ENCODE data around the gene MACROD2.

DNA sequence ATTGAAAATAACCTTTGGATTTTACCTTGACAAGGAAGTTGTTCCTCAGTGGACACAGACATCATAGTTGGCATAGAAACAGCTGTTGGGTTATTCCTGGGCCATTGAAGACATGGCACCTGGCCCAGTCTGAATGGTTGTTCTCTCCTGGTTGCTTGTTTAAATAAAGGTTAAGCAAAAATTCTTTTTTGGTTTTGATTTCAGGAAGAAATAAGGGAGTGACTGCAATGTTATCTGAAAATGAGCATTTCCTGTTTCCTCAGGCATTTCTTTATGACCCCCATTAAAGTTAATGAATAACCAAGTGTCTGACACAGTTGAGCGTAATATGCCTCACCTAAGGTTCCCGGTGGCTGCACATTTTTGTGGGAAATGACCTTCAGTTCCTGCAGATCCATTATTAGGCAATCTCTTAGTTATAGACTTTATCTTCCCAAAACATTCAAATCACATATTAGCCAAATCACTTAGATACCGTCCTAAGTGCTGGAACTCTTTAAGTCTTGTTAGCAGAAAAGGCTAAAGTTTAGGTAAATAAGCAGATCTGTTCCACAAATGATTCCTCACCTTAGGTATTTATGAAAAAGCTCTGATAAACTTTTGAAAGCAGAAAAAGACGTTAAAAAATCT is 990.8 kb downstream of the MACROD2 start:
- TF ChIP-seq, protein P1, sequence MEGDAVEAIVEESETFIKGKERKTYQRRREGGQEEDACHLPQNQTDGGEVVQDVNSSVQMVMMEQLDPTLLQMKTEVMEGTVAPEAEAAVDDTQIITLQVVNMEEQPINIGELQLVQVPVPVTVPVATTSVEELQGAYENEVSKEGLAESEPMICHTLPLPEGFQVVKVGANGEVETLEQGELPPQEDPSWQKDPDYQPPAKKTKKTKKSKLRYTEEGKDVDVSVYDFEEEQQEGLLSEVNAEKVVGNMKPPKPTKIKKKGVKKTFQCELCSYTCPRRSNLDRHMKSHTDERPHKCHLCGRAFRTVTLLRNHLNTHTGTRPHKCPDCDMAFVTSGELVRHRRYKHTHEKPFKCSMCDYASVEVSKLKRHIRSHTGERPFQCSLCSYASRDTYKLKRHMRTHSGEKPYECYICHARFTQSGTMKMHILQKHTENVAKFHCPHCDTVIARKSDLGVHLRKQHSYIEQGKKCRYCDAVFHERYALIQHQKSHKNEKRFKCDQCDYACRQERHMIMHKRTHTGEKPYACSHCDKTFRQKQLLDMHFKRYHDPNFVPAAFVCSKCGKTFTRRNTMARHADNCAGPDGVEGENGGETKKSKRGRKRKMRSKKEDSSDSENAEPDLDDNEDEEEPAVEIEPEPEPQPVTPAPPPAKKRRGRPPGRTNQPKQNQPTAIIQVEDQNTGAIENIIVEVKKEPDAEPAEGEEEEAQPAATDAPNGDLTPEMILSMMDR (conservative IDR thresholded peaks at IDR 0.05; ENCODE audit: low read depth, low read length) = no peak
- TF ChIP-seq EZH2 (IDR thresholded peaks at IDR 0.05; ENCODE audit: borderline replicate concordance, low read depth, low read length, poor library complexity, severe bottlenecking) = no peak
